Vagina (tissue), 2 donors: ENCODE results near the gene ABLIM2.

Experiments
- POLR2A ChIP-seq, 2 donors: fragments of 450-650 bp; IDR thresholded peaks; one replicate each; pipeline ENCODE4 v1.6.1; 2017; ENCODE audit warnings: antibody characterized with exemption in 2 of 2, mild to moderate bottlenecking in 2 of 2, moderate library complexity in 2 of 2
- TF ChIP-seq, protein P1 (sequence below), 3 experiments: fragments of 450-650 bp in 2 of 3; fragments of 200-600 bp in 1 of 3; sonication (generic) in 1 of 3; IDR thresholded peaks; one replicate each; pipeline ENCODE4 v1.5.1; 2017 to 2019; ENCODE audit warnings: antibody characterized with exemption in 3 of 3, mild to moderate bottlenecking in 2 of 3, moderate library complexity in 2 of 3

DNA sequence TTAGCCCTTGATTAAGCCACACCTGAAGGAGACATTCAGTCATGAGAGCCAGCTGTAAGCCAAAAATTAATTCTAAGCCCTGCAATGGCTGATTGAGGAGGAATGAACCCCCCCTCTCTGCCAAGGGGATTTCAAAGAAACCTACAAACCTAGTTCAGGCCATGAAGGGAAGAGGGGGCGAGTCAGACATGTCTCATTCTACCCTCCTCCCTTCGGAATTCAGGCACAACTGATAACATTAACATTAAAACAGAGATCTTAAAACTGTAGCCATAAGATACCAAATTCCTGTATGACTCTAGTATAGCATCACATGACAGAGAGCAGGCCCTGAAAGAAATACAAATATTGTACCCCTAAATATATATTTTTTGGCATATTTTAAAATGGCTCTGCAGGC lies 178.6 kb downstream of the ABLIM2 start:
- TF ChIP-seq, protein P1, sequence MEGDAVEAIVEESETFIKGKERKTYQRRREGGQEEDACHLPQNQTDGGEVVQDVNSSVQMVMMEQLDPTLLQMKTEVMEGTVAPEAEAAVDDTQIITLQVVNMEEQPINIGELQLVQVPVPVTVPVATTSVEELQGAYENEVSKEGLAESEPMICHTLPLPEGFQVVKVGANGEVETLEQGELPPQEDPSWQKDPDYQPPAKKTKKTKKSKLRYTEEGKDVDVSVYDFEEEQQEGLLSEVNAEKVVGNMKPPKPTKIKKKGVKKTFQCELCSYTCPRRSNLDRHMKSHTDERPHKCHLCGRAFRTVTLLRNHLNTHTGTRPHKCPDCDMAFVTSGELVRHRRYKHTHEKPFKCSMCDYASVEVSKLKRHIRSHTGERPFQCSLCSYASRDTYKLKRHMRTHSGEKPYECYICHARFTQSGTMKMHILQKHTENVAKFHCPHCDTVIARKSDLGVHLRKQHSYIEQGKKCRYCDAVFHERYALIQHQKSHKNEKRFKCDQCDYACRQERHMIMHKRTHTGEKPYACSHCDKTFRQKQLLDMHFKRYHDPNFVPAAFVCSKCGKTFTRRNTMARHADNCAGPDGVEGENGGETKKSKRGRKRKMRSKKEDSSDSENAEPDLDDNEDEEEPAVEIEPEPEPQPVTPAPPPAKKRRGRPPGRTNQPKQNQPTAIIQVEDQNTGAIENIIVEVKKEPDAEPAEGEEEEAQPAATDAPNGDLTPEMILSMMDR (IDR thresholded peaks at IDR 0.05) = no peak
- TF ChIP-seq POLR2A (IDR thresholded peaks at IDR 0.05) = no peak
